ENCODE results near the gene TMEM132A. TPM values are rescaled to one million over a fixed set of nuclear protein-coding genes. Genes with fewer than 3 reads are reported as not detected.

Gene TMEM132A
- total RNA-seq, 4 donors from 2014 or later = 1.8 to 7.0 (median 3.5) TPM

DNA sequence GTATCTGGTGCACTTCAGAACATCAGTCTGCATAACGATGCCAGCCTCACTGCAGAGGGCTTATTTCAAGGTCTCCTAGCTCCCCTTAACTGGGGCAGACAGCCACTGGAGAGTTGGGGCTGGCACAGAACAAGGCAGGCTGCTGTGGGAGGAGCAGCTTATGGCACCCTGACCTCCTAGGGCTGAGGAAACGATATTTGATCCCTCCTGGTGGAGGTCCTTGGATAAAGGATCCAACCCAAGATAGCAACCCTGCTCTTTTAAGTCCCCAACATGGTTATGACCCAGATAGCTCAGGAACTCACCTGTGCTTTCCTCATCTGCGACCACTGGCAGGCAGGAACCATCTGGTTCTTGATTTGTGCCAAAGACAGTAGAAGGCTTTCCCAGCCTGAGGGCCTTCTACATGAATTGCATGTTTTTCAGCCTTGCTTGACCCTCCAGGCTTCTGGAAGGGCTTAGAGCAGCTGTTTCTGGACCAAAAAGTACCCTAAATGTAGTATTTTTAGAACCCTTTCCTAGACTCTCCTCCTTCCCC, 7.5 kb upstream of the TMEM132A start:
- in situ Hi-C loops (cut with MboI; ENCODE audit: low pct_ligation_motif_present in 1 of 4, low pct_unique_long_range_greater_than_20kb in 1 of 4, low sequenced_read_pairs in 3 of 4) = no loop called here
- no peak overlapping the region for H3K27ac ChIP-seq

DNA sequence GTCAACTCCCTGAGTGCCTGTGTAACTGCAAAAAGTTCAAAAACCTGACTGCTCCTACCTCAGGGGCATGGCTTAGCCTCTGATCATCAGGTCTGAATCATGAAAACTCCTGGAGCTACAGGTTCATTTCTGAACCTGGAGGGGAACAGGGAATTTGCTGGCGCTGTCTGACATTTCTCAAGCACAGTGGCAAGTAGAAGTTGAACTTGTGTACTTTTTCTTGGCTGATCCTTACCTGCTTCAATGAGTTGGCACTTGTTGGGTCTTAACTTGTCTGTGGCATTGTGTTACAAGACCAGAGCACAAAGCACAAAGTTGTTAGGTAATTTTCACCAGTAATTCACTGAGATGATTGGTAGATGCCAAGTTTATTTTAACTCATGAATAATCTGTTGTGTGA, 7.0 kb upstream of the TMEM132A start:
- Histone ChIP-seq H3K4me1 (peaks cover 0 to 37% (median 21%) of the 10 kb centered on the region in 4 donors), H3K36me3 (peaks cover 0 to 26% (median 12%) of the 10 kb centered on the region in 4 donors)

More for the DNA sequence above, 7.5 kb upstream of the TMEM132A start:
- Histone ChIP-seq H3K4me1 (peaks cover 0 to 37% (median 21%) of the 10 kb centered on the region in 4 donors), H3K27me3 (no peaks in the 10 kb centered on the region), H3K9me3 (no peaks in the 10 kb centered on the region), H3K36me3 (peaks cover 0 to 20% (median 10%) of the 10 kb centered on the region in 4 donors), H3K4me3 (no peak overlapping the region)
- TF ChIP-seq EP300 (IDR thresholded peaks at IDR 0.05; ENCODE audit: low read depth) (no peak), POLR2AphosphoS5 (IDR thresholded peaks at IDR 0.05) (no peak), POLR2A (IDR thresholded peaks at IDR 0.05) (no peak)
- TF ChIP-seq, protein P1, sequence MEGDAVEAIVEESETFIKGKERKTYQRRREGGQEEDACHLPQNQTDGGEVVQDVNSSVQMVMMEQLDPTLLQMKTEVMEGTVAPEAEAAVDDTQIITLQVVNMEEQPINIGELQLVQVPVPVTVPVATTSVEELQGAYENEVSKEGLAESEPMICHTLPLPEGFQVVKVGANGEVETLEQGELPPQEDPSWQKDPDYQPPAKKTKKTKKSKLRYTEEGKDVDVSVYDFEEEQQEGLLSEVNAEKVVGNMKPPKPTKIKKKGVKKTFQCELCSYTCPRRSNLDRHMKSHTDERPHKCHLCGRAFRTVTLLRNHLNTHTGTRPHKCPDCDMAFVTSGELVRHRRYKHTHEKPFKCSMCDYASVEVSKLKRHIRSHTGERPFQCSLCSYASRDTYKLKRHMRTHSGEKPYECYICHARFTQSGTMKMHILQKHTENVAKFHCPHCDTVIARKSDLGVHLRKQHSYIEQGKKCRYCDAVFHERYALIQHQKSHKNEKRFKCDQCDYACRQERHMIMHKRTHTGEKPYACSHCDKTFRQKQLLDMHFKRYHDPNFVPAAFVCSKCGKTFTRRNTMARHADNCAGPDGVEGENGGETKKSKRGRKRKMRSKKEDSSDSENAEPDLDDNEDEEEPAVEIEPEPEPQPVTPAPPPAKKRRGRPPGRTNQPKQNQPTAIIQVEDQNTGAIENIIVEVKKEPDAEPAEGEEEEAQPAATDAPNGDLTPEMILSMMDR (IDR thresholded peaks at IDR 0.05) = no peak
- WGBS, 2 donors (ENCODE audit: low coverage in 1 of 2) = 67 to 75% methylated on average over 1 to 3 of the region's 3 CpGs
- no peak for DNase-seq
- intact Hi-C loops (cut with DNase I; ENCODE audit: low total_unique reads) = no loop called here

GRCh38 chr11:60918251-60918938, 5.9 kb upstream of the TMEM132A start:
- in situ Hi-C loops (cut with MboI; ENCODE audit: low pct_ligation_motif_present in 1 of 4, low pct_unique_long_range_greater_than_20kb in 1 of 4, low sequenced_read_pairs in 3 of 4) (no loop called here), intact Hi-C loops (cut with DNase I; ENCODE audit: low total_unique reads) (no loop called here)
- Histone ChIP-seq H3K4me3 (no peak overlapping the region), H3K4me1 (peaks cover 2 to 34% (median 17%) of the 10 kb centered on the region in 4 donors), H3K9me3 (no peaks in the 10 kb centered on the region), H3K36me3 (peaks cover 0 to 29% (median 13%) of the 10 kb centered on the region in 4 donors), H3K27me3 (no peaks in the 10 kb centered on the region), H3K27ac (no peak overlapping the region)
- WGBS, 2 donors (ENCODE audit: low coverage in 1 of 2) = 93 to 95% methylated on average over 3 to 4 of the region's 4 CpGs
- TF ChIP-seq EP300 (IDR thresholded peaks at IDR 0.05; ENCODE audit: low read depth) (no peak), POLR2A (IDR thresholded peaks at IDR 0.05) (no peak)
- TF ChIP-seq, protein P1 (IDR thresholded peaks at IDR 0.05) = no peak
- no peak for DNase-seq

More for the DNA sequence above, 7.0 kb upstream of the TMEM132A start:
- no peak for DNase-seq
- TF ChIP-seq POLR2AphosphoS5 (IDR thresholded peaks at IDR 0.05) (no peak), POLR2A (IDR thresholded peaks at IDR 0.05) (no peak), EP300 (IDR thresholded peaks at IDR 0.05; ENCODE audit: low read depth) (no peak)
- TF ChIP-seq, protein P1 (IDR thresholded peaks at IDR 0.05) = no peak
- Histone ChIP-seq H3K27me3 (no peaks in the 10 kb centered on the region), H3K27ac (no peak overlapping the region), H3K9me3 (no peaks in the 10 kb centered on the region), H3K4me3 (no peak overlapping the region)
- WGBS, 2 donors (ENCODE audit: low coverage in 1 of 2) = 95% methylated on average over 1 of the region's 1 CpG; no CpG with 5 or more reads in 1 of the 2 donors
- in situ Hi-C loops (cut with MboI; ENCODE audit: low pct_ligation_motif_present in 1 of 4, low pct_unique_long_range_greater_than_20kb in 1 of 4, low sequenced_read_pairs in 3 of 4) (no loop called here), intact Hi-C loops (cut with DNase I; ENCODE audit: low total_unique reads) (no loop called here)

GRCh38 chr11:60918939-60919265, 5.4 kb upstream of the TMEM132A start:
- Histone ChIP-seq H3K9me3 (no peaks in the 10 kb centered on the region), H3K27me3 (peaks cover 3% of the 10 kb centered on the region), H3K36me3 (peaks cover 0 to 29% (median 13%) of the 10 kb centered on the region in 4 donors), H3K4me3 (no peak overlapping the region), H3K4me1 (peaks cover 7 to 34% (median 18%) of the 10 kb centered on the region in 4 donors), H3K27ac (no peak overlapping the region)
- TF ChIP-seq, protein P1 (IDR thresholded peaks at IDR 0.05) = no peak
- no peak for TF ChIP-seq POLR2AphosphoS5 (IDR thresholded peaks at IDR 0.05)
- TF ChIP-seq POLR2A (IDR thresholded peaks at IDR 0.05) = no peak
- no peak for TF ChIP-seq EP300 (IDR thresholded peaks at IDR 0.05; ENCODE audit: low read depth)
- WGBS, 2 donors (ENCODE audit: low coverage in 1 of 2) = 60 to 63% methylated on average over 2 of the region's 2 CpGs
- in situ Hi-C loops (cut with MboI; ENCODE audit: low pct_ligation_motif_present in 1 of 4, low pct_unique_long_range_greater_than_20kb in 1 of 4, low sequenced_read_pairs in 3 of 4) = no loop called here
- intact Hi-C loops (cut with DNase I; ENCODE audit: low total_unique reads) = no loop called here
- no peak for DNase-seq

All from transverse colon (tissue), 4 donors.